NCI-H2081 (cell line): ENCODE data around the gene FAM171A1.

Source experiments
- DNase-seq, 2 experiments: peaks; one replicate each; lab custom pipeline; 2025; lab: John Stamatoyannopoulos, UW

FAM171A1 gene

DNA sequence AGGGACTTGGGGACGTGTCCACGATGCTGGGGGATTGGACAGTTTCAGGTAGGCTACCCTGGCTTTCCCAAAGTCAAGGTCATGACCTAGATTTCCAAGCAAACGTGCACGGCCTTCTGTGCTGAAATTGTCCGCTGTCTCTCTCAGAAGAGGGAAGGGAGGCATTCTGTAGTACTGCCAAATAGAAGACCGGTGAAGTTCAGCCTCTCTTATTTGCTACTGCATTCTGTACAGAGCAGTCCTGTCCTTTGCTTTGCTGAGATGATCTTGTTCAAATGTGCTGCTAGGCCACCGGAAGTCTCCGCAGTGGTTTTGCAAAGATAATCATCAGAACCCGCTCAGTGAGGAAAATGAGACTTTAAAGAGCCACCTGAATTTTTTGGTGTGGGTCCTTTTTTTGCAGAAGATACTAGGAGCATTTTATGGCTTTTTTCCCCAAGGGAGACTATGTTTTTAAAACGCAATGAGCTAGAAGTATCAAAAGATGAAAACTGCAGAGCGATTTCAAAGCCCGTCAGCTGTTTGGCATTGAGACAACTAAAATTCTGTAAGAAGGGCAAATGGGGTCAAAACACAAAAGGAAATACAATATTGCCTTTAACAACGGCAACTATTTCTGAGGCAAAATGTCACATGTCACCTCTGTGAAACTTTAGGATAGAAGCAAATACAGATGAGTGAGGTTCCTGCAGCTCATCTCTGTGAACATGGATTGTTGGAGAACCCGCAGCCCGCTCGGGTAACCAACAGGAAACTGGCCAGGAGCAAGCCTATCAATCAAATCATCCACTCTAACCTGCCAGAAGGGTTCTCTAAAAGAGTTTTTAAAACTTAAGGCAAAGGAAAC lies 201.3 kb downstream of the FAM171A1 start:
- no peak for DNase-seq

DNA sequence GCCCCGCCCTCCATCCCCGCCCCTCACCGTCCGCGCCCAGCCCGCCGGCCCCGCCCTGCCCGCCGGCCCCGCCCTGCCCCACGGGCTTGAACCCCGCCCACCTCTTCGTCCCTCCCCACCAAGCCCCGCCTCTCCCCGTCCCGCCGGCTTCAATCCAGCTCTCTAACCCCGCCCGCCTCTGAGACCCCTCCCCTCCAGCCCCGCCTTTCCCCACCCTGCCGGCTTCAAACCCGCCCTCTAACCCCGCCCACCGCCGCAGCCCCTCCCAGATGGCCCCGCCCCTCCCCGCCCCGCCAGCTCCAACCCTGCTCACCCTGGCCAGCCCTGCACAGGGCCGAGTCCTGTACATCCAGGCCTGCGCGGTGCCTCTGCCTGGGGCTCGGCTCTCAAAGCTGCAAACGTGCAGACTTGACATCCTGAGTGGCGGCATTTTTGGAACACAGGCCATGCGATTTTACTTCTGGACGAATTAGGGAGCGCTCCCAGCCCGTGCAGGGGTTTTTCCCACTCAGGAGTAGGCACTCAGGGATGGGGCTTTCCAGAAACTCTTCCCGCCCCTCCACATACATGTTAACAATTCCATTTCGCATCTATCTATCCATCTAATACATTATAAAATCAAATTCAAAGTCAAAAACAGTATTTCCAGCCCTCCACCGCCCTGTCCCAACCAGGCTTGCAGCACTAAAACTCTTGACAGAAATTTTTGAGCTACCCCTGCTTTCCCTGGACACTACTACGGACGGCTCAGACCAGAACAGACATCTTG lies 202.1 kb downstream of the FAM171A1 start:
- DNase-seq = peak; percentile 70 to 87

DNA sequence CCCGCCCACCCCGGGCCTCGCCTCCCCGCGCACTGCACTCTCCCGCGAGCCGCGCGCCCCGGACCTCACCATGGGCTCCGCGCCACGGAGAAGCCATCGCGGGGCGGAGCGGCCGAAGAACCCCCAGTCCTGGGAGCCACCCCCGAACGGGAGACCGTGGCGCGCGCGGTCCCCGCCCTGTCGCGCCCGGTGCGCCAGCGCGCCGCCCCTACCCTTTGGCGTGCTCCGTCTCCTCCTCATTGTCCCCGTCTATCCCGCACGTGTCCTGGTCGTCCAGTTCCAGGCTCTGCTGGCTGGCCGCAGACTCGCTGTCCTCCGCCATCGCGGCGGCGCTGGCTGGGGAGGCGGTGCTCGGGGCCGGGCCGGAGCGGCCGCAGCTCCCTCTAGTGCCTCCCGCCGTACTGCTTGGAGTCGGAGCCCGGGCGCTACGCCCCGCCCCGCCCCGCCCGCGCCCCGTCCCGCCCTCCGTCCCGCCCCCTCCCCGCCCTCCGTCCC lies 202.8 kb downstream of the FAM171A1 start, which contains the start of gene NMT2:
Gene NMT2 (minus strand): TSS at position 403 of the 495 bp plus-strand sequence. CDS start 81 bp downstream, at position 322.
- peak; percentile 74 to 87 for DNase-seq

DNA sequence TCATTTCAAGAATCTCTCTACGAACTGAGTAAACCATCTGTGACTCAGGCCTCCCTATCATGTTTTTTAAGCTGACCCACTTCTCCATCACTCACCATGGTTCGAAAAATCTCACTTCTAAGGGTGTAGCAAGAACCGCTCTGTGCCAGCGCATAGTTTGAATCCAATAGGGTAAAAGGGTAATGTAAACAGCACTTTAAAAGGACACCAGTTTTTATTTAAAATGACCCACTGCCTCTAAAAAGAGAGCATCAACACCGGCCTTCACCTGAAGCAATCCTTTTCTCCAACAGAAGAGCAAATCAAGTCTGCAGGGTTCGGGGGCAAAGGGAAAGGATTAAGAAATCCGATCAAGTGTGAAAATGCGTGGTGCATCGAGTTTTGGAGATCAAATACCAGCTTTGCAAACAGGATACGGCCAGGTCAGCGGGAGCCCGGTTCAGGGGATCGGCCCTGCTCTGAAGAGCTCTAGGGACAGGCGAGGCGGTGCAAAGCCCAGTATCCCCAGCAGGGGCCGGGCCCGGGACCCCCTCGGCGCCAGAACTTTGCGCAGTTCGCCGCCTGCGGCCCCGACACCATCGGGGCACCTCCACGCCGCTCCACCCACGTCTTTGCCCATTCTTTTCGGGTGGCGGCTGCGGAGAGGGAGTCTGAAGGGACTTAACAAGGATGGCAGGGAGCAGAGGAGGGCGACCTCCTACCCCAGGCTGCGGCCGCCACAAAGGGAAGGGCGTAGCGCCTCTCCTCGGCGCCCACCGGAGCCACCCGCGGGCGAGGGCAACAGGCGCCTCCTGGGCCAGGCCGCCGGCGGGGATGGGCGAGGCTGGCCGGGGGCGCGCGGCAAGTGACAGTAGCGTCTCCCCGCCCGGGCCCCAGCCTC lies 203.4 kb downstream of the FAM171A1 start:
- peak in 1 of 2 experiments; percentile 9 for DNase-seq

DNA sequence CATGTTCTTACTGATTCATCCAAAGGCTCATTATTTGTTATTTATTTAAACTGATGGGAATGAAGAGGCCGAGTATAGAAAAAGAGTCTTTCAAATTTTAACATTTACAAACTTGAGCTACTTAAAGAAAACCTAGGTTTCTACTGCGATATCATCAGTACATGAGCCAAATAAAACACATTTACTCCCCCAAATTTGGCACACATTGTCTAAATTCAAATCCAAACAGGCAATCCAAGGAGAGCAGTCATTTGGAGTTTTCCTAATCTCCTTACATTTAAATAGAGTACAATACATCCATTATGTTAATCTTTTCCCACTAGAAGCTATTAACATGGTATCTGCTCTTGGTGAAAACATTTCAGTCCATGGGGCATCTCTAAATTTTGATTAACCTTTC lies 204.8 kb downstream of the FAM171A1 start:
- no peak for DNase-seq

DNA sequence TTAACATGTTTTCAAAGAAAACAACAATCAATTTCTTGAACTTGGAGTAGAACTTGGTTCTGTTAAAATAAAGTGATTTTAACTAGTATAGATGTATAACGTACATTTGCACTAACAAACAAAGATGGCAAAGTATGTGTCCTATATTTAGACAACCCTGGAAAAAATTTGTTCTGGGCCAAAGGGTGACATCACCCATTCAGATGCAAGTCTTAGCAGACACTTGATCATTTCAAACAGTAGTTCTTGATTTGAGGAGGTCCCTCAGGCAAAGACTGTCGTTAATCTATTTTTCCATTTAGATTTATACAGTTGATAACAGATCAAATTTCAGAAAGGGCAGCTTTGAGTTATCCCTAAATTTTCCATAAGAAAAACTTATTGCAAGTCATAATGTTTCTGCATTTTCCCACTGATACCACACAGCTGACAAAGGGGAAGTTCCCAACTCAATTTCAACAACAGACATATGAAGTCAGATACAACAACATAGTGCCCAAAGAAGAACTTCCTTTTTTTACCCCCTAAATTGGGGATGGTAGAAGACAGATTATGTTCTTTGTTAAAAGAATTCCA lies 207.7 kb downstream of the FAM171A1 start:
- DNase-seq = no peak
